ENCODE data around the gene CCDC122. TPM values are rescaled to one million over a fixed set of nuclear protein-coding genes. Genes with fewer than 3 reads are reported as not detected.

Gene CCDC122
- total RNA-seq, 2 donors from 2014 or later: 4.9 to 6.2 TPM

- Histone ChIP-seq H3K27ac (no peak overlapping the region), H3K4me3 (no peak overlapping the region), H3K4me1 (no peaks in the 10 kb centered on the region), H3K27me3 (no peaks in the 10 kb centered on the region), H3K9me3 (no peaks in the 10 kb centered on the region), H3K36me3 (replicated peaks in 1 of 2; ENCODE audit: insufficient read depth in 1 of 2, low read depth in 2 of 2) (no peaks in the 10 kb centered on the region)
- no peak for TF ChIP-seq POLR2A (IDR thresholded peaks at IDR 0.05)
- no peak for TF ChIP-seq CTCF (IDR thresholded peaks at IDR 0.05)
- intact Hi-C loops (cut with DNase I): no loop called here
- WGBS, 2 donors: 65 to 74% methylated on average over 4 of the region's 4 CpGs
- DNase-seq: no peak
- no peak for ATAC-seq
Measured at GRCh38 chr13:43816401-43816889, 63.1 kb downstream of the CCDC122 start.

GRCh38 chr13:43815204-43815603 is 64.3 kb downstream of the CCDC122 start:
- no peak for TF ChIP-seq CTCF (IDR thresholded peaks at IDR 0.05)
- TF ChIP-seq POLR2A (IDR thresholded peaks at IDR 0.05): no peak
- DNase-seq (no peak), ATAC-seq (no peak)
- H3K9me3 ChIP-seq: no peaks in the 10 kb centered on the region
- 47 to 48% methylated on average over 2 of the region's 2 CpGs for WGBS, 2 donors
- H3K36me3 ChIP-seq (replicated peaks in 1 of 2; ENCODE audit: insufficient read depth in 1 of 2, low read depth in 2 of 2): no peaks in the 10 kb centered on the region
- intact Hi-C loops (cut with DNase I): no loop called here
- H3K4me3 ChIP-seq: no peak overlapping the region
- no peaks in the 10 kb centered on the region for H3K4me1 ChIP-seq
- H3K27me3 ChIP-seq: no peaks in the 10 kb centered on the region
- H3K27ac ChIP-seq: no peak overlapping the region

- DNase-seq: no peak
- intact Hi-C loops (cut with DNase I): loop anchor here (10.0 kb wide), 1 partner anchor 504 kb away; no protein-coding TSS in a partner anchor
- no peak for ATAC-seq
- no peak overlapping the region for H3K4me3 ChIP-seq
- H3K9me3 ChIP-seq: no peaks in the 10 kb centered on the region
- H3K4me1 ChIP-seq: no peaks in the 10 kb centered on the region
- no peaks in the 10 kb centered on the region for H3K27me3 ChIP-seq
- H3K36me3 ChIP-seq (replicated peaks in 1 of 2; ENCODE audit: insufficient read depth in 1 of 2, low read depth in 2 of 2): no peaks in the 10 kb centered on the region
- no peak for TF ChIP-seq CTCF (IDR thresholded peaks at IDR 0.05)
- no peak for TF ChIP-seq POLR2A (IDR thresholded peaks at IDR 0.05)
- no peak overlapping the region for H3K27ac ChIP-seq
Measured at GRCh38 chr13:43808676-43809075, 70.9 kb downstream of the CCDC122 start.

- intact Hi-C loops (cut with DNase I): loop anchor here (10.0 kb wide), 1 partner anchor 501 kb away; no protein-coding TSS in a partner anchor
- H3K4me1 ChIP-seq: no peaks in the 10 kb centered on the region
- ATAC-seq: no peak
- no peaks in the 10 kb centered on the region for H3K36me3 ChIP-seq (replicated peaks in 1 of 2; ENCODE audit: insufficient read depth in 1 of 2, low read depth in 2 of 2)
- no peaks in the 10 kb centered on the region for H3K9me3 ChIP-seq
- no peak for TF ChIP-seq CTCF (IDR thresholded peaks at IDR 0.05)
- TF ChIP-seq POLR2A (IDR thresholded peaks at IDR 0.05): no peak
- DNase-seq: no peak
- H3K4me3 ChIP-seq: no peak overlapping the region
- no peaks in the 10 kb centered on the region for H3K27me3 ChIP-seq
- H3K27ac ChIP-seq: no peak overlapping the region
- WGBS, 2 donors: 70 to 77% methylated on average over 6 of the region's 6 CpGs
Measured at GRCh38 chr13:43805681-43806128, 73.8 kb downstream of the CCDC122 start.

GRCh38 chr13:43805071-43805468 is 74.5 kb downstream of the CCDC122 start:
- Histone ChIP-seq H3K27me3 (no peaks in the 10 kb centered on the region), H3K27ac (no peak overlapping the region), H3K4me1 (no peaks in the 10 kb centered on the region), H3K36me3 (replicated peaks in 1 of 2; ENCODE audit: insufficient read depth in 1 of 2, low read depth in 2 of 2) (no peaks in the 10 kb centered on the region), H3K4me3 (no peak overlapping the region), H3K9me3 (no peaks in the 10 kb centered on the region)
- ATAC-seq (no peak), DNase-seq (no peak)
- TF ChIP-seq CTCF (IDR thresholded peaks at IDR 0.05) (no peak), POLR2A (IDR thresholded peaks at IDR 0.05) (no peak)
- WGBS, 2 donors: 24 to 37% methylated on average over 3 of the region's 3 CpGs
- intact Hi-C loops (cut with DNase I): loop anchor here (10.0 kb wide), 1 partner anchor 500 kb away; no protein-coding TSS in a partner anchor

All from body of pancreas (tissue), 4 donors.